ENCODE results near the gene YIPF1. TPM values are rescaled to one million over a fixed set of nuclear protein-coding genes. Genes with fewer than 3 reads are reported as not detected.

Gene YIPF1
- total RNA-seq, 4 donors from 2014 or later = 16.8 to 21.4 (median 19.7) TPM

DNA sequence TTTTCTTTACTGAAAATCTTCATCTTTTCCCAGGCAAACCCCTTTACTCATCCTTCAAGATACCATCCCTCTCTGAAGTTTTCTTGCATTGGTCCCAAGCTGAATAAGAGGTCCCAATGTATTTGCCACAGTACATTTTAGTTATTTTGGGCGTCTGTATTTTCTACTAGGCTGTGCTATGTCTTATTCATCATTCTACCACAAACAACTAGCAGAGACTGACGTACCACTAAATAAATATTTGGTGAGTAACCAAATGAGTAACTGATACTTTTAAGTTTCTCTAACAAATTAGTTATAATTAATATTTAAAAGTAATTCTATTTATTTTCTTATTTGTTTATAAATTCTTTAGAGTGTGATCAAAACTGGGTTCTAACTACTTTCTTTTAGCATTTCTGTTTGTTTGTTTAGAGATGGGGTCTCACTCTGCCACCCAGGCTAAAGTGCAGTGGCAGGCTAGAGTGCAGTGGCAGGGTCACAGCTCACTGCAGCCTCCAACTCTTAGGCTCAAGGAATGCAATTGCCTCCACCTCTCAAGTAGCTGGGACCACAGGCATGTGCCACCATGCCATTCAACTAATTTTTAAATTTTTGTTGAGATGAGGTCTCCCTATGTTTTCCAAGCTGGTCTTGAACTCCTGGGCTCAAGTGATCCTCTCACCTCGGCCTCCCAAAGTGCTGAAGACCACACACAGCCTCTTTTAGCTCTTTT lies 84.6 kb downstream of the YIPF1 start:
- Histone ChIP-seq H3K27me3 (no peaks in the 10 kb centered on the region), H3K27ac (replicated peaks in 1 of 4) (no peak overlapping the region), H3K9me3 (no peaks in the 10 kb centered on the region), H3K4me3 (no peak overlapping the region), H3K36me3 (peaks cover 8 to 64% (median 38%) of the 10 kb centered on the region in 4 donors), H3K4me1 (no peaks in the 10 kb centered on the region)
- TF ChIP-seq, protein P1, sequence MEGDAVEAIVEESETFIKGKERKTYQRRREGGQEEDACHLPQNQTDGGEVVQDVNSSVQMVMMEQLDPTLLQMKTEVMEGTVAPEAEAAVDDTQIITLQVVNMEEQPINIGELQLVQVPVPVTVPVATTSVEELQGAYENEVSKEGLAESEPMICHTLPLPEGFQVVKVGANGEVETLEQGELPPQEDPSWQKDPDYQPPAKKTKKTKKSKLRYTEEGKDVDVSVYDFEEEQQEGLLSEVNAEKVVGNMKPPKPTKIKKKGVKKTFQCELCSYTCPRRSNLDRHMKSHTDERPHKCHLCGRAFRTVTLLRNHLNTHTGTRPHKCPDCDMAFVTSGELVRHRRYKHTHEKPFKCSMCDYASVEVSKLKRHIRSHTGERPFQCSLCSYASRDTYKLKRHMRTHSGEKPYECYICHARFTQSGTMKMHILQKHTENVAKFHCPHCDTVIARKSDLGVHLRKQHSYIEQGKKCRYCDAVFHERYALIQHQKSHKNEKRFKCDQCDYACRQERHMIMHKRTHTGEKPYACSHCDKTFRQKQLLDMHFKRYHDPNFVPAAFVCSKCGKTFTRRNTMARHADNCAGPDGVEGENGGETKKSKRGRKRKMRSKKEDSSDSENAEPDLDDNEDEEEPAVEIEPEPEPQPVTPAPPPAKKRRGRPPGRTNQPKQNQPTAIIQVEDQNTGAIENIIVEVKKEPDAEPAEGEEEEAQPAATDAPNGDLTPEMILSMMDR (IDR thresholded peaks at IDR 0.05) = no peak
- TF ChIP-seq POLR2A (IDR thresholded peaks at IDR 0.05; ENCODE audit: low read depth) (no peak), EP300 (IDR thresholded peaks at IDR 0.05) (no peak), POLR2AphosphoS5 (IDR thresholded peaks at IDR 0.05) (no peak)
- 100% methylated on average over 3 of the region's 3 CpGs for WGBS
- intact Hi-C loops (cut with DNase I) = no loop called here
- DNase-seq (ENCODE audit: extremely low spot score) = no peak

DNA sequence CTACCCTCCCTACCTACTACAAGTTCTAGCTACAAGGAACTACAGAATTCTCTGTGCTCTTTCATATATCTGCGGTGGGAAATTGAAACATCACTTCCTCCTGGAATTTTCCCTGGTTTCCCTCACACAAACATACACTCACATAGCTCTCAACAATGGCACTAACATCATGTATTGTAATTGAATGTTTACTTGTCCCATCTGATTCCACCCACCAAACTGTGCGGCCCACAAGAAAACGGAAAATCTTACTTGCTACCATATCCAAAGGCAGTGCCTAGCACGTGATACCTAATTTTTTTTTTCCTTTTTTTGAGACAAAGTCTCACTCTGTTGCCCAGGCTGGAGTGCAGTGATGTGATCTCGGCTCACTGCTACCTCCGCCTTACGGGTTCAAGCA lies 85.4 kb downstream of the YIPF1 start:
- H3K9me3 ChIP-seq = no peaks in the 10 kb centered on the region
- peaks cover 8 to 64% (median 36%) of the 10 kb centered on the region in 4 donors for H3K36me3 ChIP-seq
- H3K4me3 ChIP-seq = no peak overlapping the region
- intact Hi-C loops (cut with DNase I) = no loop called here
- WGBS = 99% methylated on average over 7 of the region's 7 CpGs
- no peaks in the 10 kb centered on the region for H3K27me3 ChIP-seq
- no peak overlapping the region for H3K27ac ChIP-seq (replicated peaks in 1 of 4)
- no peak for DNase-seq (ENCODE audit: extremely low spot score)
- TF ChIP-seq POLR2AphosphoS5 (IDR thresholded peaks at IDR 0.05) = no peak
- no peaks in the 10 kb centered on the region for H3K4me1 ChIP-seq

Small RNA genes lying within 50 kb of the gene (small RNA-seq; reads per million reads assigned to genes)
- gene AL049745.1 = 0 reads per million in 3 donors

Other genes starting within 250 kb of the YIPF1 start
- gene GLIS1, start 150.6 kb downstream of the YIPF1 start, total RNA-seq = under 1 TPM in 2 of 4 donors, not detected in 2; 0.17 to 0.42 TPM
- gene NDC1, start 51.5 kb downstream of the YIPF1 start, total RNA-seq = 1 to 10 TPM; 5.6 to 8.3 (median 8.1) TPM
- not detected for gene DIO1, start 4.4 kb upstream of the YIPF1 start, total RNA-seq
- gene IFT25, start 55.9 kb upstream of the YIPF1 start, total RNA-seq = 10 to 100 TPM; 17.4 to 20.8 (median 17.6) TPM
- 10 to 100 TPM; 22.8 to 35.6 (median 28.9) TPM for gene LRRC42, start 56.6 kb upstream of the YIPF1 start, total RNA-seq
- not detected for gene LDLRAD1, start 128.4 kb upstream of the YIPF1 start, total RNA-seq
- gene TMEM59, start 163.4 kb upstream of the YIPF1 start, total RNA-seq = 100 to 1,000 TPM; 238 to 334 (median 288) TPM
- gene TCEANC2, start 163.8 kb upstream of the YIPF1 start, total RNA-seq = 1 to 10 TPM; 4.8 to 8.6 (median 7.1) TPM